ENCODE results near the gene UBL4B.

Gene UBL4B

GRCh38 chr1:110160538-110161100 is 48.4 kb downstream of the UBL4B start:
- Histone ChIP-seq H3K27me3 (replicated peaks in 2 of 5; ENCODE audit: control insufficient read depth in 4 of 5, insufficient read depth in 5 of 5, low read length in 4 of 5) (peaks cover 0 to 14% (median 8%) of the 10 kb centered on the region in 5 experiments), H3K36me3 (ENCODE audit: control insufficient read depth in 4 of 4, insufficient read depth in 4 of 4, low read length in 3 of 4) (no peaks in the 10 kb centered on the region), H3K4me3 (ENCODE audit: control insufficient read depth in 1 of 7, extremely low read depth in 1 of 7, insufficient read depth in 4 of 7, low read depth in 2 of 7, low read length in 6 of 7) (no peak overlapping the region), H3K27ac (ENCODE audit: insufficient read depth in 1 of 2, low read depth in 1 of 2, low read length in 2 of 2, poor library complexity in 1 of 2, severe bottlenecking in 2 of 2) (no peak overlapping the region), H3K4me1 (ENCODE audit: control extremely low read depth in 1 of 4, control insufficient read depth in 4 of 4, insufficient read depth in 4 of 4, low read length in 3 of 4) (peaks cover 0 to 5% (median 2%) of the 10 kb centered on the region in 4 experiments), H3K9me3 (ENCODE audit: control extremely low read depth in 1 of 5, control insufficient read depth in 4 of 5, insufficient read depth in 2 of 5, low read depth in 1 of 5, low read length in 4 of 5) (no peaks in the 10 kb centered on the region)
- DNase-seq: peak in 2 of 3 donors; percentile 14 to 17
- ChIA-PET POLR2A (no interaction called here), CTCF (interaction anchor here (0.9 to 1.2 kb wide), 2 partner anchors 8 to 31 kb away, joined by 3 read pairs; no protein-coding TSS in a partner anchor)
- 55% methylated on average over 8 of the region's 10 CpGs for WGBS (ENCODE audit: insufficient coverage)

- ChIA-PET CTCF (interaction anchor here (0.9 to 1.2 kb wide), 3 partner anchors 8 to 31 kb away, joined by 3 read pairs; no protein-coding TSS in a partner anchor), POLR2A (interaction anchor here (0.6 kb wide), 1 partner anchor 116 kb away, joined by 3 read pairs; no protein-coding TSS in a partner anchor)
- Histone ChIP-seq H3K27me3 (replicated peaks in 2 of 5; ENCODE audit: control insufficient read depth in 4 of 5, insufficient read depth in 5 of 5, low read length in 4 of 5) (peaks cover 0 to 14% (median 6%) of the 10 kb centered on the region in 5 experiments), H3K4me3 (ENCODE audit: control insufficient read depth in 1 of 7, extremely low read depth in 1 of 7, insufficient read depth in 4 of 7, low read depth in 2 of 7, low read length in 6 of 7) (no peak overlapping the region), H3K27ac (ENCODE audit: insufficient read depth in 1 of 2, low read depth in 1 of 2, low read length in 2 of 2, poor library complexity in 1 of 2, severe bottlenecking in 2 of 2) (no peak overlapping the region), H3K36me3 (ENCODE audit: control insufficient read depth in 4 of 4, insufficient read depth in 4 of 4, low read length in 3 of 4) (no peaks in the 10 kb centered on the region), H3K9me3 (ENCODE audit: control extremely low read depth in 1 of 5, control insufficient read depth in 4 of 5, insufficient read depth in 2 of 5, low read depth in 1 of 5, low read length in 4 of 5) (no peaks in the 10 kb centered on the region), H3K4me1 (ENCODE audit: control extremely low read depth in 1 of 4, control insufficient read depth in 4 of 4, insufficient read depth in 4 of 4, low read length in 3 of 4) (peaks cover 0 to 5% (median 2%) of the 10 kb centered on the region in 4 experiments)
- WGBS (ENCODE audit: insufficient coverage): no CpG with 5 or more reads among the region's 3 CpGs
- no peak for DNase-seq
These were observed 48.9 kb downstream of the UBL4B start for GRCh38 chr1:110161165-110161564.

GRCh38 chr1:110161849-110162248 is 49.6 kb downstream of the UBL4B start:
- POLR2A ChIA-PET: interaction anchor here (0.5 to 0.6 kb wide), 2 partner anchors 16 to 116 kb away, joined by 3 read pairs; no protein-coding TSS in a partner anchor
- Histone ChIP-seq H3K27ac (ENCODE audit: insufficient read depth in 1 of 2, low read depth in 1 of 2, low read length in 2 of 2, poor library complexity in 1 of 2, severe bottlenecking in 2 of 2) (no peak overlapping the region), H3K4me3 (ENCODE audit: control insufficient read depth in 1 of 7, extremely low read depth in 1 of 7, insufficient read depth in 4 of 7, low read depth in 2 of 7, low read length in 6 of 7) (no peak overlapping the region), H3K9me3 (ENCODE audit: control extremely low read depth in 1 of 5, control insufficient read depth in 4 of 5, insufficient read depth in 2 of 5, low read depth in 1 of 5, low read length in 4 of 5) (no peaks in the 10 kb centered on the region), H3K27me3 (replicated peaks in 2 of 5; ENCODE audit: control insufficient read depth in 4 of 5, insufficient read depth in 5 of 5, low read length in 4 of 5) (peaks cover 0 to 14% (median 0%) of the 10 kb centered on the region in 5 experiments), H3K36me3 (ENCODE audit: control insufficient read depth in 4 of 4, insufficient read depth in 4 of 4, low read length in 3 of 4) (no peaks in the 10 kb centered on the region), H3K4me1 (ENCODE audit: control extremely low read depth in 1 of 4, control insufficient read depth in 4 of 4, insufficient read depth in 4 of 4, low read length in 3 of 4) (peaks cover 0 to 5% (median 2%) of the 10 kb centered on the region in 4 experiments)
- CTCF ChIA-PET: interaction anchor here (1.0 to 2.3 kb wide), 3 partner anchors 9 to 15 kb away, joined by 3 to 7 read pairs (median 3); no protein-coding TSS in a partner anchor
- WGBS (ENCODE audit: insufficient coverage): 99% methylated on average over 9 of the region's 11 CpGs
- no peak for DNase-seq
